HG03025 (cell line): Measurements from ENCODE around the gene OPRM1.
"Not testable (repeated sequence)": the region's sequence is repeated elsewhere in the genome, so short reads cannot be mapped to it uniquely, and the experiment has no call there.

Experiments
- ATAC-seq: cut with Tn5 transposase; IDR thresholded peaks from one replicate; pipeline ENCODE4 v1.9.1; 2021; ENCODE audit warnings: mild to moderate bottlenecking, moderate library complexity; ENCODE audit not compliant: unreplicated experiment, low FRiP score

The OPRM1 gene

GRCh38 chr6:154201688-154202087 lies 162.6 kb downstream of the OPRM1 start:
- not testable (repeated sequence) for ATAC-seq

- no peak for ATAC-seq
Measured at GRCh38 chr6:154202339-154202738, 163.3 kb downstream of the OPRM1 start.

GRCh38 chr6:154202958-154203357 lies 163.9 kb downstream of the OPRM1 start:
- ATAC-seq = no peak

- ATAC-seq = no peak
Measured at GRCh38 chr6:154206141-154206540, 167.1 kb downstream of the OPRM1 start.

GRCh38 chr6:154206996-154207395 lies 168.0 kb downstream of the OPRM1 start:
- ATAC-seq = no peak

- ATAC-seq = no peak
Measured at GRCh38 chr6:154209555-154209954, 170.5 kb downstream of the OPRM1 start.

- no peak for ATAC-seq
Measured at GRCh38 chr6:154210678-154211077, 171.6 kb downstream of the OPRM1 start.

GRCh38 chr6:154213782-154214181 lies 174.7 kb downstream of the OPRM1 start:
- no peak for ATAC-seq

- ATAC-seq = no peak
Measured at GRCh38 chr6:154218301-154218700, 179.3 kb downstream of the OPRM1 start.

- ATAC-seq = no peak
Measured at GRCh38 chr6:154218787-154219186, 179.7 kb downstream of the OPRM1 start.

GRCh38 chr6:154219250-154219649 lies 180.2 kb downstream of the OPRM1 start:
- ATAC-seq = no peak

- ATAC-seq = no peak
Measured at GRCh38 chr6:154222716-154223115, 183.7 kb downstream of the OPRM1 start.

- ATAC-seq = no peak
Measured at GRCh38 chr6:154223296-154223695, 184.3 kb downstream of the OPRM1 start.

GRCh38 chr6:154226461-154226860 lies 187.4 kb downstream of the OPRM1 start:
- ATAC-seq = no peak

- ATAC-seq = no peak
Measured at GRCh38 chr6:154227862-154228520, 189.0 kb downstream of the OPRM1 start.

GRCh38 chr6:154228521-154228905 lies 189.5 kb downstream of the OPRM1 start:
- no peak for ATAC-seq

GRCh38 chr6:154229786-154230185 lies 190.7 kb downstream of the OPRM1 start:
- ATAC-seq = no peak

GRCh38 chr6:154230393-154230792 lies 191.4 kb downstream of the OPRM1 start:
- ATAC-seq = no peak

- ATAC-seq = no peak
Measured at GRCh38 chr6:154230910-154231595, 192.0 kb downstream of the OPRM1 start.

GRCh38 chr6:154232013-154232910 lies 193.2 kb downstream of the OPRM1 start:
- no peak for ATAC-seq

- ATAC-seq = no peak
Measured at GRCh38 chr6:154233383-154233782, 194.3 kb downstream of the OPRM1 start.
